ENCODE data around the gene DHRS2.
"Not testable (repeated sequence)": the region's sequence is repeated elsewhere in the genome, so short reads cannot be mapped to it uniquely, and the experiment has no call there.

- TF ChIP-seq CTCF, POLR2A (IDR thresholded peaks at IDR 0.05): not testable (repeated sequence)
These were observed 1.1 kb downstream of the DHRS2 start for GRCh38 chr14:23637312-23637654.
